Astrocyte (in vitro differentiated cells and primary cell): ENCODE measurements around the gene MAPKAPK2. TPM values are rescaled to one million over a fixed set of nuclear protein-coding genes. Genes with fewer than 3 reads are reported as not detected.
A peak's percentile ranks its signal among the peaks of the same experiment; 100 is the strongest.

Source experiments
- DNase-seq: peaks from one replicate; pipeline ENCODE4 v3.0.0-alpha.2; 2010; ENCODE audit warnings: low read depth
- FAIRE-seq: peaks from 2 replicates; lab custom pipeline; 2011; peaks lifted over from hg19 to GRCh38; lab: Jason Lieb, UNC
- H2AFZ ChIP-seq: 2 replicates; pipeline ENCODE4 v1.6.0; 2012; ENCODE audit warnings: low read depth, low read length, inconsistent platforms
- H3K27ac ChIP-seq: 2 replicates; pipeline ENCODE4 v1.5.1; 2011; ENCODE audit warnings: low read depth, low read length, inconsistent platforms
- H3K27me3 ChIP-seq: 2 replicates; pipeline ENCODE4 v1.6.0; 2011; ENCODE audit warnings: low read length, inconsistent platforms; ENCODE audit not compliant: insufficient read depth
- H3K36me3 ChIP-seq: 2 replicates; pipeline ENCODE4 v1.5.1; 2011; ENCODE audit warnings: low read length, inconsistent platforms; ENCODE audit not compliant: insufficient read depth
- H3K4me1 ChIP-seq: 2 replicates; pipeline ENCODE4 v1.5.1; 2011; ENCODE audit warnings: low read length, inconsistent platforms; ENCODE audit not compliant: insufficient read depth
- H3K4me2 ChIP-seq: 2 replicates; pipeline ENCODE4 v1.6.0; 2012; ENCODE audit warnings: low read length, inconsistent platforms
- H3K4me3 ChIP-seq: 2 replicates; pipeline ENCODE4 v1.5.1; 2011; ENCODE audit warnings: low read depth, mild to moderate bottlenecking, low read length, inconsistent platforms; ENCODE audit not compliant: insufficient read depth
- H3K79me2 ChIP-seq: 2 replicates; pipeline ENCODE4 v1.6.0; 2012; ENCODE audit warnings: mild to moderate bottlenecking, low read length, inconsistent platforms; ENCODE audit not compliant: insufficient read depth
- H3K9ac ChIP-seq: 2 replicates; pipeline ENCODE4 v1.6.0; 2012; ENCODE audit warnings: mild to moderate bottlenecking, low read length, inconsistent platforms
- H3K9me3 ChIP-seq: 2 replicates; pipeline ENCODE4 v1.5.1; 2012; ENCODE audit warnings: low read depth, mild to moderate bottlenecking, low read length, inconsistent platforms; ENCODE audit not compliant: insufficient read depth
- H4K20me1 ChIP-seq: 2 replicates; pipeline ENCODE4 v1.6.0; 2012; ENCODE audit warnings: low read length, inconsistent platforms; ENCODE audit not compliant: insufficient read depth
- H3K27ac Mint-ChIP-seq: one replicate; pipeline ENCODE4 v1.8.0; 2021; ENCODE audit warnings: mild to moderate bottlenecking, mixed read lengths; ENCODE audit not compliant: unreplicated experiment
- H3K27me3 Mint-ChIP-seq: one replicate; pipeline ENCODE4 v1.8.0; 2021; ENCODE audit warnings: low read depth, mixed read lengths; ENCODE audit not compliant: unreplicated experiment
- H3K36me3 Mint-ChIP-seq: one replicate; pipeline ENCODE4 v1.8.0; 2021; ENCODE audit warnings: low read depth, mixed read lengths; ENCODE audit not compliant: unreplicated experiment
- H3K4me1 Mint-ChIP-seq: one replicate; pipeline ENCODE4 v1.8.0; 2021; ENCODE audit warnings: low read depth, mixed read lengths; ENCODE audit not compliant: unreplicated experiment
- H3K4me3 Mint-ChIP-seq: one replicate; pipeline ENCODE4 v1.8.0; 2021; ENCODE audit warnings: mild to moderate bottlenecking, moderate library complexity, mixed read lengths; ENCODE audit not compliant: unreplicated experiment
- H3K9me3 Mint-ChIP-seq: one replicate; pipeline ENCODE4 v1.8.0; 2021; ENCODE audit warnings: mild to moderate bottlenecking, mixed read lengths; ENCODE audit not compliant: unreplicated experiment
- EZH2 ChIP-seq: IDR thresholded peaks from 2 replicates; pipeline ENCODE4 v1.6.1; 2012; ENCODE audit warnings: mild to moderate bottlenecking, low read length, inconsistent platforms; ENCODE audit not compliant: insufficient read depth
- total RNA-seq: library from RNA; stranded (reverse); gene quantifications from 2 replicates; pipeline ENCODE4 v1.2.1, GENCODE V29; 2021
- TF ChIP-seq, protein P1 (sequence below): IDR thresholded peaks from 2 replicates; pipeline ENCODE4 v1.5.1; 2011; ENCODE audit warnings: low read depth, mild to moderate bottlenecking, inconsistent platforms, low read length, moderate library complexity; ENCODE audit not compliant: insufficient read depth

The MAPKAPK2 gene
- total RNA-seq, 1 donor from 2014 or later = 108 TPM

DNA sequence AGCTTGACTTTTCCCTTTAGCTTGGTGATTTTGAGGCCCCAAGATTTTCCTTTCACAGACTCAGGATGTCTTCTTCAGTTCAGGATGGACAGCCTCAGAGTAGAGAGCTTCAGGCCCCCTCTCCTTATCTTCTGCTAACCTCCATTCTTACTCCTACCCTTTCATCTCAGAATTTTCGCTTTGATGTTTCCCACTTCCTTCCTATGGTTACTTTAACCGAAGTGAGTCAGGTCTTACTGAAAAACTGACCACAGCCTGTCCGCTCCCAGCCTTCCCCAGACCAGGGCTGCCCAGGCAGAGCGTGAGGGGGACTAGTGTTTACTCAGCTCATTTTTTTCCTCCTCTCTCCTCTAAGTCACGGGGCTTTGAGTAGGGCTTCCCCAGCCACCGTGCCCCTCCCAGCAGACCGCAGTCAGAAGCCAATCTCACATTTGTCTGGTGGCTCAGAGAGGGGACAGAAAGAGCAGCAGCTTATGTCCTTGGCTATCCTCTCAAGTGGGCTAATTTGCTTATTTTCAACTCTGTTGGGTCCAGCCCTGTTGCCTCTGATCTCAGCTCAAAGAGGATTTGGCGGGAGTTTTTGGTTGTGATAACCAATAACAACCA is 81.6 kb downstream of the MAPKAPK2 start:
- H3K27me3 Mint-ChIP-seq = peaks cover 44% of the 10 kb centered on the region
- no peak overlapping the region for H3K27ac ChIP-seq

GRCh38 chr1:206768472-206769303 is 84.0 kb downstream of the MAPKAPK2 start:
- peaks cover 52% of the 10 kb centered on the region for H3K27me3 Mint-ChIP-seq
- no peak for TF ChIP-seq EZH2
- TF ChIP-seq, protein P1, sequence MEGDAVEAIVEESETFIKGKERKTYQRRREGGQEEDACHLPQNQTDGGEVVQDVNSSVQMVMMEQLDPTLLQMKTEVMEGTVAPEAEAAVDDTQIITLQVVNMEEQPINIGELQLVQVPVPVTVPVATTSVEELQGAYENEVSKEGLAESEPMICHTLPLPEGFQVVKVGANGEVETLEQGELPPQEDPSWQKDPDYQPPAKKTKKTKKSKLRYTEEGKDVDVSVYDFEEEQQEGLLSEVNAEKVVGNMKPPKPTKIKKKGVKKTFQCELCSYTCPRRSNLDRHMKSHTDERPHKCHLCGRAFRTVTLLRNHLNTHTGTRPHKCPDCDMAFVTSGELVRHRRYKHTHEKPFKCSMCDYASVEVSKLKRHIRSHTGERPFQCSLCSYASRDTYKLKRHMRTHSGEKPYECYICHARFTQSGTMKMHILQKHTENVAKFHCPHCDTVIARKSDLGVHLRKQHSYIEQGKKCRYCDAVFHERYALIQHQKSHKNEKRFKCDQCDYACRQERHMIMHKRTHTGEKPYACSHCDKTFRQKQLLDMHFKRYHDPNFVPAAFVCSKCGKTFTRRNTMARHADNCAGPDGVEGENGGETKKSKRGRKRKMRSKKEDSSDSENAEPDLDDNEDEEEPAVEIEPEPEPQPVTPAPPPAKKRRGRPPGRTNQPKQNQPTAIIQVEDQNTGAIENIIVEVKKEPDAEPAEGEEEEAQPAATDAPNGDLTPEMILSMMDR = no peak
- no peak overlapping the region for H3K4me3 ChIP-seq

More for the DNA sequence above, 81.6 kb downstream of the MAPKAPK2 start:
- DNase-seq = peak; percentile 96
- H4K20me1 ChIP-seq = no peaks in the 10 kb centered on the region
- peak overlapping the region; percentile 54 for H3K4me3 Mint-ChIP-seq
- TF ChIP-seq, protein P1 = no peak
- TF ChIP-seq EZH2 = no peak
- peaks cover 2% of the 10 kb centered on the region for H3K9me3 Mint-ChIP-seq
- H3K79me2 ChIP-seq = no peaks in the 10 kb centered on the region
- H3K27ac Mint-ChIP-seq = no peak overlapping the region
- no peak overlapping the region for H3K9ac ChIP-seq
- H3K27me3 ChIP-seq = peaks cover 20% of the 10 kb centered on the region
- peaks cover under 1% of the 10 kb centered on the region for H3K36me3 Mint-ChIP-seq
- no peak overlapping the region for H3K4me3 ChIP-seq
- H3K4me1 ChIP-seq = peaks cover 18% of the 10 kb centered on the region
- H3K9me3 ChIP-seq = no peaks in the 10 kb centered on the region
- H3K36me3 ChIP-seq = no peaks in the 10 kb centered on the region
- H3K4me2 ChIP-seq = peak overlapping the region; percentile 60
- peak; percentile 5 for FAIRE-seq
- H2AFZ ChIP-seq = no peak overlapping the region
- H3K4me1 Mint-ChIP-seq = peaks cover 29% of the 10 kb centered on the region

More at GRCh38 chr1:206768472-206769303, 84.0 kb downstream of the MAPKAPK2 start:
- Mint-ChIP-seq H3K4me3 (no peak overlapping the region), H3K36me3 (no peaks in the 10 kb centered on the region), H3K4me1 (peaks cover 35% of the 10 kb centered on the region), H3K27ac (no peak overlapping the region), H3K9me3 (peaks cover 2% of the 10 kb centered on the region)
- no peak for DNase-seq
- FAIRE-seq = no peak
- Histone ChIP-seq H3K79me2 (no peaks in the 10 kb centered on the region), H3K27me3 (peaks cover 30% of the 10 kb centered on the region), H2AFZ (no peak overlapping the region), H3K4me1 (peaks cover 18% of the 10 kb centered on the region), H4K20me1 (no peaks in the 10 kb centered on the region), H3K36me3 (no peaks in the 10 kb centered on the region), H3K4me2 (no peak overlapping the region), H3K27ac (no peak overlapping the region), H3K9me3 (no peaks in the 10 kb centered on the region), H3K9ac (no peak overlapping the region)
